HL-60/S4 treated with retinoic acid at 250 ng/mL for 4 days and 3 days (cell line): Measurements from ENCODE around the gene WNT4.

Source experiments
- in situ Hi-C: fragments of 300-500 bp; cut with MboI; formaldehyde crosslinking; loops from 2 replicates; pipeline ENCODE4 v1.7.0; 2022; ENCODE audit warnings: low sequenced_read_pairs

Gene WNT4

GRCh38 chr1:22115286-22115685 lies 27.6 kb downstream of the WNT4 start:
- in situ Hi-C loops: loop anchor here (25.0 kb wide), 1 partner anchor 522 kb away; the partner anchor contains the start of genes C1QA and C1QC

- in situ Hi-C loops: loop anchor here (25.0 kb wide), 1 partner anchor 523 kb away; the partner anchor contains the start of genes C1QA and C1QC
Observed at GRCh38 chr1:22114083-22115012, 28.5 kb downstream of the WNT4 start.

GRCh38 chr1:22112554-22112953 lies 30.3 kb downstream of the WNT4 start:
- in situ Hi-C loops: loop anchor here (25.0 kb wide), 1 partner anchor 525 kb away; the partner anchor contains the start of genes C1QA and C1QC

GRCh38 chr1:22111620-22112019 lies 31.3 kb downstream of the WNT4 start:
- in situ Hi-C loops: loop anchor here (25.0 kb wide), 1 partner anchor 526 kb away; the partner anchor contains the start of genes C1QA and C1QC

GRCh38 chr1:22111115-22111514 lies 31.8 kb downstream of the WNT4 start:
- in situ Hi-C loops: loop anchor here (25.0 kb wide), 1 partner anchor 526 kb away; the partner anchor contains the start of genes C1QA and C1QC

- in situ Hi-C loops: loop anchor here (25.0 kb wide), 1 partner anchor 527 kb away; the partner anchor contains the start of genes C1QA and C1QC
Observed at GRCh38 chr1:22110016-22110415, 32.9 kb downstream of the WNT4 start.

GRCh38 chr1:22108339-22109105 lies 34.4 kb downstream of the WNT4 start:
- in situ Hi-C loops: loop anchor here (25.0 kb wide), 1 partner anchor 529 kb away; the partner anchor contains the start of genes C1QA and C1QC

- in situ Hi-C loops: loop anchor here (25.0 kb wide), 1 partner anchor 530 kb away; the partner anchor contains the start of genes C1QA and C1QC
Observed at GRCh38 chr1:22107126-22107525, 35.8 kb downstream of the WNT4 start.

GRCh38 chr1:22105611-22106207 lies 37.2 kb downstream of the WNT4 start:
- in situ Hi-C loops: loop anchor here (25.0 kb wide), 1 partner anchor 532 kb away; the partner anchor contains the start of genes C1QA and C1QC

- in situ Hi-C loops: loop anchor here (25.0 kb wide), 1 partner anchor 532 kb away; the partner anchor contains the start of genes C1QA and C1QC
Observed at GRCh38 chr1:22104865-22105437, 37.9 kb downstream of the WNT4 start.

GRCh38 chr1:22104094-22104493 lies 38.8 kb downstream of the WNT4 start:
- in situ Hi-C loops: loop anchor here (25.0 kb wide), 1 partner anchor 533 kb away; the partner anchor contains the start of genes C1QA and C1QC

- in situ Hi-C loops: loop anchor here (25.0 kb wide), 1 partner anchor 535 kb away; the partner anchor contains the start of genes C1QA and C1QC
Observed at GRCh38 chr1:22102746-22103145, 40.2 kb downstream of the WNT4 start.

GRCh38 chr1:22101995-22102394 lies 40.9 kb downstream of the WNT4 start:
- in situ Hi-C loops: loop anchor here (25.0 kb wide), 1 partner anchor 535 kb away; the partner anchor contains the start of genes C1QA and C1QC

GRCh38 chr1:22101199-22101598 lies 41.7 kb downstream of the WNT4 start:
- in situ Hi-C loops: loop anchor here (25.0 kb wide), 1 partner anchor 536 kb away; the partner anchor contains the start of genes C1QA and C1QC

GRCh38 chr1:22100168-22100567 lies 42.7 kb downstream of the WNT4 start:
- in situ Hi-C loops: loop anchor here (25.0 kb wide), 1 partner anchor 537 kb away; the partner anchor contains the start of genes C1QA and C1QC

- in situ Hi-C loops: no loop called here
Observed at GRCh38 chr1:22098752-22099151, 44.1 kb downstream of the WNT4 start.

GRCh38 chr1:22096463-22096862 lies 46.4 kb downstream of the WNT4 start:
- in situ Hi-C loops: no loop called here

GRCh38 chr1:22096036-22096435 lies 46.9 kb downstream of the WNT4 start:
- in situ Hi-C loops: no loop called here

- in situ Hi-C loops: no loop called here
Observed at GRCh38 chr1:22093513-22093912, 49.4 kb downstream of the WNT4 start.
